Measurements from ENCODE around the gene NLGN1.

DNA sequence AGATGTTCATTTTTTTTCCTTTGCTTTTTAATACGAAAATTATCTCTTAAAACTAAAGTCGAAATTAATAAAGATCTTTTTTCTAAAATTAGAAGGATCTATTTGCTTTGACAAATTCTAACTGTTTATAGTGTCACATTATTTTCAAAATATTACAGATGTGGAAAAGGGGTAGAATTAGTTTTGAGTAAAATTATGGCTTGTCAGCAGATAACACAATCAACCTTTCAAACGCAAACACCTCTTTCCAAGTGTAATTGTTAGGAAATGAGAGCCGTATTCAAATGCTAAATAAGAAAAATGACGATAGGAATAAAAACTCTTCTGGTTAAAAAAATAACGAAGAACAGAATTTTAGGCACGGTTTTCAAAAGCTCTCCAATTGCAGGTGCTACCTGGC is 704.7 kb downstream of the NLGN1 start:
- no peak for TF ChIP-seq PPARA (CRISPR knock-in tag; IDR thresholded peaks at IDR 0.05; ENCODE audit: borderline replicate concordance)
- no peak for TF ChIP-seq RARB (CRISPR knock-in tag; IDR thresholded peaks at IDR 0.05)
- no peak for TF ChIP-seq BACH2 (CRISPR knock-in tag; IDR thresholded peaks at IDR 0.05; ENCODE audit: borderline replicate concordance)
- TF ChIP-seq GLIS3 (CRISPR knock-in tag; IDR thresholded peaks at IDR 0.05) = no peak
- TF ChIP-seq ZNF8 (CRISPR knock-in tag; IDR thresholded peaks at IDR 0.05) = no peak
- TF ChIP-seq, protein P1, sequence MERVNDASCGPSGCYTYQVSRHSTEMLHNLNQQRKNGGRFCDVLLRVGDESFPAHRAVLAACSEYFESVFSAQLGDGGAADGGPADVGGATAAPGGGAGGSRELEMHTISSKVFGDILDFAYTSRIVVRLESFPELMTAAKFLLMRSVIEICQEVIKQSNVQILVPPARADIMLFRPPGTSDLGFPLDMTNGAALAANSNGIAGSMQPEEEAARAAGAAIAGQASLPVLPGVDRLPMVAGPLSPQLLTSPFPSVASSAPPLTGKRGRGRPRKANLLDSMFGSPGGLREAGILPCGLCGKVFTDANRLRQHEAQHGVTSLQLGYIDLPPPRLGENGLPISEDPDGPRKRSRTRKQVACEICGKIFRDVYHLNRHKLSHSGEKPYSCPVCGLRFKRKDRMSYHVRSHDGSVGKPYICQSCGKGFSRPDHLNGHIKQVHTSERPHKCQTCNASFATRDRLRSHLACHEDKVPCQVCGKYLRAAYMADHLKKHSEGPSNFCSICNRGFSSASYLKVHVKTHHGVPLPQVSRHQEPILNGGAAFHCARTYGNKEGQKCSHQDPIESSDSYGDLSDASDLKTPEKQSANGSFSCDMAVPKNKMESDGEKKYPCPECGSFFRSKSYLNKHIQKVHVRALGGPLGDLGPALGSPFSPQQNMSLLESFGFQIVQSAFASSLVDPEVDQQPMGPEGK (CRISPR knock-in tag; IDR thresholded peaks at IDR 0.05; ENCODE audit: borderline replicate concordance) = no peak
- TF ChIP-seq ARNTL (CRISPR knock-in tag; IDR thresholded peaks at IDR 0.05; ENCODE audit: borderline replicate concordance, low read depth) = no peak
- TF ChIP-seq CSDC2 (CRISPR knock-in tag; IDR thresholded peaks at IDR 0.05) = no peak
- no peak for TF ChIP-seq ZNF565 (CRISPR knock-in tag; conservative IDR thresholded peaks at IDR 0.05; ENCODE audit: low read depth)
- TF ChIP-seq, protein P2, sequence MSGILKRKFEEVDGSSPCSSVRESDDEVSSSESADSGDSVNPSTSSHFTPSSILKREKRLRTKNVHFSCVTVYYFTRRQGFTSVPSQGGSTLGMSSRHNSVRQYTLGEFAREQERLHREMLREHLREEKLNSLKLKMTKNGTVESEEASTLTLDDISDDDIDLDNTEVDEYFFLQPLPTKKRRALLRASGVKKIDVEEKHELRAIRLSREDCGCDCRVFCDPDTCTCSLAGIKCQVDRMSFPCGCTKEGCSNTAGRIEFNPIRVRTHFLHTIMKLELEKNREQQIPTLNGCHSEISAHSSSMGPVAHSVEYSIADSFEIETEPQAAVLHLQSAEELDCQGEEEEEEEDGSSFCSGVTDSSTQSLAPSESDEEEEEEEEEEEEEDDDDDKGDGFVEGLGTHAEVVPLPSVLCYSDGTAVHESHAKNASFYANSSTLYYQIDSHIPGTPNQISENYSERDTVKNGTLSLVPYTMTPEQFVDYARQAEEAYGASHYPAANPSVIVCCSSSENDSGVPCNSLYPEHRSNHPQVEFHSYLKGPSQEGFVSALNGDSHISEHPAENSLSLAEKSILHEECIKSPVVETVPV (CRISPR knock-in tag; IDR thresholded peaks at IDR 0.05) = no peak
- TF ChIP-seq ZC3H10 (CRISPR knock-in tag; IDR thresholded peaks at IDR 0.05) = no peak
- no peak for TF ChIP-seq ISL1 (CRISPR knock-in tag; IDR thresholded peaks at IDR 0.05)
- no peak for TF ChIP-seq ZNF70 (CRISPR knock-in tag; IDR thresholded peaks at IDR 0.05)
- TF ChIP-seq TCF4 (CRISPR knock-in tag; IDR thresholded peaks at IDR 0.05; ENCODE audit: borderline replicate concordance) = no peak

Measured in SK-N-SH treated with all-trans-retinoic acid at 6 μM for 48 hours (cell line).